Stimulated activated naive CD8-positive, alpha-beta T cell treated with anti-CD3 and anti-CD28 coated beads, Interleukin-15, amount 100 ng/mL, for 72 hours (primary cell): ENCODE data around the gene C3orf22.

Experiments
- ATAC-seq: fragments of 150-1000 bp; cut with Tn5 transposase; 2 replicates; pipeline ENCODE4 v1.10.0; 2021; ENCODE audit warnings: mild to moderate bottlenecking, moderate library complexity
- DNase-seq, 2 donors: peaks; one replicate each; pipeline ENCODE4 v3.0.0; 2021 to 2022
- H3K27ac Mint-ChIP-seq, 2 donors: one replicate each; pipeline ENCODE4 v1.8.0; 2022; ENCODE audit warnings: mild to moderate bottlenecking in 2 of 2, mixed read lengths in 2 of 2, moderate library complexity in 2 of 2
- H3K27me3 Mint-ChIP-seq: one replicate; pipeline ENCODE4 v1.8.0; 2022; ENCODE audit warnings: mixed read lengths
- H3K4me1 Mint-ChIP-seq: one replicate; pipeline ENCODE4 v1.8.0; 2022; ENCODE audit warnings: mild to moderate bottlenecking, mixed read lengths
- H3K4me3 Mint-ChIP-seq, 2 donors: one replicate each; pipeline ENCODE4 v1.8.0; 2022; ENCODE audit warnings: mild to moderate bottlenecking in 2 of 2, mixed read lengths in 2 of 2, moderate library complexity in 1 of 2
- H3K9me3 Mint-ChIP-seq, 2 donors: one replicate each; pipeline ENCODE4 v1.8.0; 2022; ENCODE audit warnings: mixed read lengths in 2 of 2

C3orf22 gene

DNA sequence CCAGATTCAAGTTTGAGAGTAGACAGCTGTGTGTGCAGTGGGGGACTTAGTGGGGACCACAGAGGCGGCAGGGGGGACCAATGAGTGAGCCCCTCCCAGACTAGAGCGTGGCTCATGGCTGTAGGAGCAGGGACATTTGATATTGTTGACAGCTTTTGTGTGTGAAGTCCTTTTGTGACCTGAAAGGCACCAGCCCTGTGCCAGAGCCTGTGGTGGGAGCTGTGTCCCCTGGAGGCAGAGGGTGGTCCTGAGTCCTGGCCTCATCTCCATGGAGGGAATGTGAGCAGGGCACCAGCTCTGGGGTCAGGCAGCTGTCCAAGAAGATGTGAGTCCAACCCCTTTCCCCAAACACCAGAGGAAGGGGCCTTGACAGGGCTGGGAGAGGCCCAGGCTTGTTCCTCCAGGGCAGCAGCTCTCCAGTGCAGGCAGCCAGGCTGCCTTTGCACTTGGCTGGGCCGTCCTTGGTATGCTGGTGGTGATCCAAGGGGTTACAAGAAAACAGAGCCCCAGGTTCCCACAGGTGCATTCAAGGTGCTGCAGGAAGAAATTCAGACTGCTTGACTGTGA lies 10.1 kb upstream of the C3orf22 start:
- DNase-seq, result no peak
- no peak overlapping the region for H3K4me3 Mint-ChIP-seq
- H3K9me3 Mint-ChIP-seq, result no peaks in the 10 kb centered on the region
- no peaks in the 10 kb centered on the region for H3K4me1 Mint-ChIP-seq
- H3K27ac Mint-ChIP-seq, result peak overlapping the region in 1 of 2 donors; percentile 19
- peaks cover 9% of the 10 kb centered on the region for H3K27me3 Mint-ChIP-seq
- no peak for ATAC-seq

DNA sequence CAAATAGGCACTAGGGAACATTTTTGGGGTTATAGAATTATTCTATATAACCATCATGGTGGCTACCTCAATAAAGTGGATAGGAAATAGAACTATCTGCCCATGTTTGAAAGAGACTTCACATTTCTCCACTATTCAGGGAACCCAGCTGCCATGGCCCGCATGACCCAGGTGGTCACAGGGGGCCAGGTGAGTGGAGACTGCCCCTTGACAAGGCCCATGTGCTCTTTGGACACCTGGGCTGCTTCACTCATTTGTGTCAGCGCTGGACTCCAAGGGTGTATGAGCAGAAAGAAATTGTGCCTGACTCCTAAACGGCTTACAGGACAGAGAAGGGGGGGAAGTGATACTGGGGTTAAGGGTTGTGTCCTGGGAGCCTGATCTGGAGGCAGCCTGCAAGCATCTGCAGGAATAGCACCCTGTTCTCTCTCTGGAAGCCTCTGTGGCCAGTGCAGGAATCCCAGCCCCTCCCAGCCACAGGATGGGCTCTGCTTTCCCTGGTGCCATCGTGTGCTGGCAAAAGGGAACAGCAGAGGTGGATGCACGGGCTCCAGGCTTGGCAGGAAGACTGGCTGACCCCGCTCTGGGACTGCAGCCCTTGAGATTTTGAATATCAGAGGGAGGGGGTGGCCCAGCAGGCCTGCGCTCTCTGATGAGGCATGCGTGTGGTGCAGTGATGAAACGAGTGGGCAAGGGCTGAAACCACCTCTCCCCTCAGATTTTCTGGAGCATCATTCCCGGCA lies 9.1 kb upstream of the C3orf22 start:
- DNase-seq (no peak), ATAC-seq (no peak)
- Mint-ChIP-seq H3K4me1 (no peaks in the 10 kb centered on the region), H3K9me3 (peaks cover 3 to 5% of the 10 kb centered on the region in 2 donors), H3K27me3 (peaks cover 9% of the 10 kb centered on the region), H3K4me3 (no peak overlapping the region), H3K27ac (no peak overlapping the region)

DNA sequence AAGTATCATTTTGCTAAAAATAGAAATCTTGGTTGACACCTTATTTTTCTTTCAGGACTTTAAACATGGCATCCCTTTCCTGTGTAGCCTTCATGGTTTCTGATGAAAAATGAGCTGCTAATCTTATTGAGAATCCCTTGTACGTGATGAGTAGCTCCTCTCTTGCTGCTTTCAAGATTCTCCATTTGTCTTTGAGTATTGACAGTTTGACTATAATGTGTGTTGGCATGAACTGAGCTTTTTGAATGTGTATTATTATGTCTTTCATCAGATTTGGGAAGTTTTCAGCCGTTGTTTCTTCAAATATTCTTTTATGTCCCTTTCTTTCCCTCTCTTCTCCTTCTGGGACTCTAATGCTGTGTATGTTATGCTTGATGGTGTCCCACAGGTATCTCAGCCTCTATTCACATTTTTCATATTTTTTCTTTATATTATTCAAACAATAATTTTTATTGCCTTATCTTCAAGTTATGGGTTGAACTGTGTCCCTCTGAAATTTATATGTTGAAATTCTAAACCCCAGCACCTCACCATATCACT lies 4.1 kb upstream of the C3orf22 start:
- ATAC-seq (no peak), DNase-seq (no peak)
- peaks cover 6 to 16% of the 10 kb centered on the region in 2 donors for H3K9me3 Mint-ChIP-seq
- peaks cover 14% of the 10 kb centered on the region for H3K27me3 Mint-ChIP-seq
- H3K4me1 Mint-ChIP-seq, result no peaks in the 10 kb centered on the region
- H3K27ac Mint-ChIP-seq, result peak overlapping the region in 1 of 2 donors; percentile 31
- no peak overlapping the region for H3K4me3 Mint-ChIP-seq

DNA sequence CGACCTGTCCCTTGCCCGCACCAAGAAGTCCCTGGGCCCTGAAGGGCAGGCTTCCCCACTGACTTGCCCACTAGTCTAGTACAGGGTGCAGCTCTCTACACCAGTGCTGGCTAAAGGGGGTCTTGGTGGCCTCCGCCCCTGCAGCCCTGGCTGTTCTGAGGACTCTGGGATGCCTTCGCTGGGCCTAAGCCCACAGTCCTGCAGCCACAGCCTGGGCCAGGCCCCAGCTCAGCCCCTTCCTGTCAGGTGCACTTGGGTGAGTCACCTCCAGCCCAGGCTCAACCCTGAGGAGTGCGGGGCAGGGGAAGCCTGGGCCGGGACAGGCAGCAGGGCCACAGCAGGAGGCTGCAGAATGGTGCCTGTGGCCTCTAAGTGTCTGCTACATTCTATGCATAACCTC lies 971 bp downstream of the C3orf22 start:
- Mint-ChIP-seq H3K4me3 (no peak overlapping the region), H3K27ac (no peak overlapping the region), H3K27me3 (peaks cover 5% of the 10 kb centered on the region), H3K9me3 (peaks cover 2 to 10% of the 10 kb centered on the region in 2 donors), H3K4me1 (no peaks in the 10 kb centered on the region)
- ATAC-seq, result peak; percentile 5
- no peak for DNase-seq

DNA sequence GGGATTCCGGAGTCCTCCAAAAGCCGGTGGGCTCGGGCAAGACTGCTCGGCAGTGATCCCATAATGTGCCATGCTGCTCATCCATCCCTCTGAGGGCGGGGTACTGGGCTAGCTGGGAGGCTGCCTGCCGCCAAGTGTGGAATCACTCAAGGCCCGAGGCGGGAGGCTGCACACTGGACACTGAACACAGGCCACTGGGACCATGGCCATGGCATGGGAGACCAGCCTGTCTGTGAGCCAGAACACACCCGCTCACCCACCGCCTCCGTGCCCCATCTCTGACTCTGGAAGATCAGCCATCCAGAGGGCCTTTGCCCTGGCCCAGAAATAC lies 1.4 kb downstream of the C3orf22 start:
- no peak overlapping the region for H3K4me3 Mint-ChIP-seq

DNA sequence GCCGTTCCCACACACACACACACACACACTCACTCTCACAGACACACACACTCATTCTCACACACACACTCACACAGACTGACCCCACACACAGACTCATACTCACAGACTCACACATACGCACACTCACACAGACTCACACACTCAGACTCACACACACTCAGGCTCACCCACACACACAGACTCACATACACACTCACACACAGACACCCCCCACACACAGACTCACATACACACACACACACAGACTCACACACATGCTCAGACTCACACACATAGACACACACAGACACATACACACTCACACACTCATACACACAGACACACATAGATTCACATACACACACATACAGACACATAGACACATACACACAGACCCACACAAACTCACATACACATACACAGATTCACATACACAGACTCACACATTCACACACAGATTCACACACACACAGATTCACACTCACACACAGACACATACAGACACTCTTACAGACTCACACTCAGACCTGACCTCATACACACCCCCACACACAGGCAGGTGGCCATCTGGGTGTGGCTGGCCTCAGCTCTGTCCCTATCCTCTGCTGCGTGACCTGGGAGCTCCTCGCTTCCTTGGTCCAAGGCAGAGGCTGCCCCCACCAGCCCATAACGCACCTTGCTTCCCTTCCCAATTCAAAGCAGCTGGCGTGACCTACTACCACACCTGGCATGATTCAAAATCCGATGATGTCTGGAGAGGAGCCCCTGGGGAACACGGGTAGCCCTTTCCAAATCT lies 1.9 kb downstream of the C3orf22 start:
- Mint-ChIP-seq H3K4me1 (no peaks in the 10 kb centered on the region), H3K27me3 (peaks cover 4% of the 10 kb centered on the region), H3K4me3 (no peak overlapping the region), H3K9me3 (peaks cover 0 to 4% of the 10 kb centered on the region in 2 donors), H3K27ac (no peak overlapping the region)
- DNase-seq (no peak), ATAC-seq (no peak)

More for the DNA sequence above, 1.4 kb downstream of the C3orf22 start:
- Mint-ChIP-seq H3K4me1 (no peaks in the 10 kb centered on the region), H3K27ac (no peak overlapping the region), H3K9me3 (peaks cover 0 to 6% of the 10 kb centered on the region in 2 donors), H3K27me3 (peaks cover 5% of the 10 kb centered on the region)
- DNase-seq (no peak), ATAC-seq (no peak)

DNA sequence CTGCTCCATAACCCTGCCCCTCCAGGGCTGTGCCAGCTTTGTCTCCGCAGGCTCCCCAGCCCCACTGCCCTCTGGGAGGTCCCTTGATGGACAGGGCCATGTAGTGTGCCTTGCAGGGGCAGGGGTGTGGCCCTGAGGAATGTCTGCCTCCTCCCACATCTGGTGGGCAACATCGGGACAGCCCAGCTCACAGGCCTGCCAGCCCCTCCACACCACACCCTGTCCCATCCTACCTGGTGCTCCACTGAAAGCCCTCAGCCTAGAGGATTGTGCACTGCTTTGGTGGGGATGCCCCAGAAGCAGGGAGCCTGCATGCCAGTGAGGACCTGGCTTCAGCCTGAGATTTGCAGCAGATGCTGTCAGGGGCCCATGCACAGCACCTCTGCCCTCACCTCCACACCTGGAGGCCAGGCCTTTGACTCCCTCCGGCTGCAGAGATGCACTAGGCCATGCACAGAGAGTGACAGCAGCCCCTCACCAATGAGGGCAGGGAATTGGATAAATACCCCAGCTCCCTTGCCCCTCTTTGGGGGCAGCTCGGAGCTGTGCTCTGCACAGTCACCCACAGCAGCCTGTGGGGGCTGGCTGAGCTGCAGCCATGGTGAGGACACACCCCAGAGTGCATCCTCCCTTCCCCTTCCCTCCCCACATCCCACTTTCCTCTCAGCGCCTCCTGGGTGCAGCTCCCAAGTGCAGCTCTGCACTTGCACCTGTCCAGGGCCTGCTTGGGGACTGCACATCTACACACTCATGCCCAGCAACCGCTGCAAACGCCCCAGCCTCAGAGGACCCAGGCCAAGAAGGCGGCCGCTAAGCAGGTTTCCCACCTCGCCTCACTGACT lies 2.7 kb downstream of the C3orf22 start:
- ATAC-seq (no peak), DNase-seq (no peak)
- peaks cover 3% of the 10 kb centered on the region for H3K27me3 Mint-ChIP-seq
- peak overlapping the region in 1 of 2 donors; percentile 9 for H3K27ac Mint-ChIP-seq
- no peaks in the 10 kb centered on the region for H3K9me3 Mint-ChIP-seq
- H3K4me3 Mint-ChIP-seq, result no peak overlapping the region
- no peaks in the 10 kb centered on the region for H3K4me1 Mint-ChIP-seq

DNA sequence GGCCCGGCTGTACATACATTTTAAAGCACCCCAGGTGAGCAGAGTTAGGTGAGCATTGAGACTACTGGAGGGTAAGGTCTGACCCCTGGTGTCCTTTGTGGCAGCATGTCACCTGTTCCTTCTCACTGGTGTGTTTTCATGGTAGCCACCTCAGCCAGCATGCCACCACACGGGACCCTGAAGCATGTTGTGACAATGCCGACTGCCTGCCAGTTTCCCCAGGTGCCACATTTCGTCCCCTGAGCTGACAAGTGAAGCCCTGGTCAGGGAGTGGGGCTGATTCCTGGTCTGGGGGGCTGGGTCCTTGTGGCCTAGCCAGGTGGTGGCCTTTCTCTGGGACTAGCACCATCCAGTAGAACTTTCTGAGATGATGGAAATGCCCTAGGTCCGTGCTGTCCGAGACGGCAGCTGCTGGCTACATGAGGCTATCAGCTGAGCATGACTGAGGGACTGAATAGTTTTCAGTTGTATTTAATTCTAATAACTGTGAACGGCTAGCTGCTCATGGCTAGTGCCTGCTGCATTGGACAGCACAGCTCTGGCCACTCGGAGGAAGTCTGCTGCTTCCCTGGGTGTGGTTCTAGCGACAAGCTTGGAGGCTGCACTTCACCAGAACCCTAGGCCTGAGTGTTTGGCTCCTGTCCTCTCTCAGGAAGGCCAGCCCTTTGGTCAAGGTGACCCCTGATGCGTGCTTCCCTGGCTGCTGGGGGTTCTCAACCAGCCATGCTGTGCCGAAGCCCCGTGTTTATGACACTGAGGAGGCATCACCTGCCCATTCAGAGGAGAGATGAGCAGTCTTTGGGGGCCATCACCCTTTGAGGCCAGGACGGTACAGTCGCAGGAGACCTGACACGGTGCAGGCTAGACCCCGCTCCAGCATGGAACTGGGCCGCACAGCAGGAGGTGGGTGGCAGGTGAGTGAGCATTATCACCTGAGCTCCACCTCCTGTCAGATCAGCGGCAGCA lies 3.9 kb downstream of the C3orf22 start:
- Mint-ChIP-seq H3K9me3 (no peaks in the 10 kb centered on the region), H3K4me3 (no peak overlapping the region), H3K27me3 (peaks cover 14% of the 10 kb centered on the region), H3K4me1 (no peaks in the 10 kb centered on the region), H3K27ac (no peak overlapping the region)
- ATAC-seq (no peak), DNase-seq (no peak)

DNA sequence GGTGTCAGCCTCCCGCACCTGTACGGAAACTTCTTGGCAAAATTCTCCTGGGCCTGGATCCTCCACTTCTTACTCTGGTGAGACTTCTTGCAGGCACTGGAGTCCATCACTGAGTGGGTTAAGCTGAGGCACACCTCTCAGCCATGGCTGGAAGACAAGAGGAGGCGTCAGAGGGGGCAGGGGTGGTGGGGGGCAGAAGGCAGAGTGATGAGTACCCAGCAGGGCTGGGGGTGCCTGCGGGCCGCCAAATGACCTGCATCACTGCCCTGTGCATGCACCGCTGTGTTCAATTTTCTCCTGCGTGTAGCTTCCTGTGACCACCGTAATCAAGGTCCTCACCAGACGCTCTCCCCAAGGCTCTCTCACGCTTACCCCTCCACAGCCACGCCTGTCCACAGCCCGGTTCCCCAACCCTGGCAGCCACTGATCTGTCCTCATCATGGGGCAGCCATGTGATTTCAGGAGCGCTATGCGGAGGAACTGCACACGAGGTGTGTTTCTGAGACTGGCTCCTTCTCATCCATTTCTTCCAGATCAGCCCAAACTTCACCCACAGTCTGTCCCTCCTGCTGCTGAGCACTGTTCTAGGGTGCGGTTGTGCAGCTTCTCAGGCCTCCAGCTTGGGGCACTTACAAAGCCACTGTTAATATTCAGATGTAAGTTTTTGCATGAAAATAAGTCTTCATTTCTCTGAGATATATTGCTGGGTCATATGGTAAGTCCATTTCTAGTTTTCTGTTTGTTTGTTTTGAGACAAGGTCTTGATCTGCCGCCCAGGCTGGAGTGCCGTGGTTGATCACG lies 5.2 kb downstream of the C3orf22 start:
- peaks cover 14% of the 10 kb centered on the region for H3K27me3 Mint-ChIP-seq
- peak overlapping the region in 1 of 2 donors; percentile 66 for H3K27ac Mint-ChIP-seq
- no peaks in the 10 kb centered on the region for H3K9me3 Mint-ChIP-seq
- no peak overlapping the region for H3K4me3 Mint-ChIP-seq
- no peaks in the 10 kb centered on the region for H3K4me1 Mint-ChIP-seq
- no peak for DNase-seq
- no peak for ATAC-seq

DNA sequence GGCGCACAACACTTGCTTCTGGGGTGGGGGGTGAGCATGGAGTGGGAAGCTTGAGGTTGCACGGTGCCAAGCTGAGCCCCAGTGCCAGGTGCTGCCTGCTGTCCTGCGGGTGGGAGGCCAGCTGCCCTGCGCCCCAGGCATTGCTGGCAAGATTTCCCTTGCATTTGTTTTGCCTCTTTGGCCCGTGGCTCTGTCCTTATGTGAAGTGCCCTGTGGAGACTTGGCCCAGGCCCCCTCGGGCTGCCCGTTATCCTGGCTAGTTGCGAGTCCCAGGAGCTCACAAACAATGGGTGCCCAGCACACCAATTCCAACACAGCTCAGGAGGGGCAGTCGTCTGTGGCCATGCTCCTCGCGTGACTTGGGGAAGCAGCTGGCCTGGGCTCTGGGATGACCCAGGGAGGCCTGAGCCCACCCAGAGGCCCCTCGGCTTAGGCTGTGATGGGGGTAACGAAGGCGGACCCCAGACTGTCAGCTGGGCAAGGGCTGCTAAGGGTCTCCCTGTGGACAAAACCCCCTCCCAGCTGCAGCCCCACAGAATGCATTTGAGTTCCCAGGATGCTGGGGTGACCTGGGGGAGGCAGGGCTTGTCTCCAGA lies 5.9 kb downstream of the C3orf22 start:
- ATAC-seq (no peak), DNase-seq (no peak)
- H3K4me3 Mint-ChIP-seq, result no peak overlapping the region
- H3K27me3 Mint-ChIP-seq, result peaks cover 14% of the 10 kb centered on the region
- no peak overlapping the region for H3K27ac Mint-ChIP-seq
- no peaks in the 10 kb centered on the region for H3K9me3 Mint-ChIP-seq
- H3K4me1 Mint-ChIP-seq, result no peaks in the 10 kb centered on the region

DNA sequence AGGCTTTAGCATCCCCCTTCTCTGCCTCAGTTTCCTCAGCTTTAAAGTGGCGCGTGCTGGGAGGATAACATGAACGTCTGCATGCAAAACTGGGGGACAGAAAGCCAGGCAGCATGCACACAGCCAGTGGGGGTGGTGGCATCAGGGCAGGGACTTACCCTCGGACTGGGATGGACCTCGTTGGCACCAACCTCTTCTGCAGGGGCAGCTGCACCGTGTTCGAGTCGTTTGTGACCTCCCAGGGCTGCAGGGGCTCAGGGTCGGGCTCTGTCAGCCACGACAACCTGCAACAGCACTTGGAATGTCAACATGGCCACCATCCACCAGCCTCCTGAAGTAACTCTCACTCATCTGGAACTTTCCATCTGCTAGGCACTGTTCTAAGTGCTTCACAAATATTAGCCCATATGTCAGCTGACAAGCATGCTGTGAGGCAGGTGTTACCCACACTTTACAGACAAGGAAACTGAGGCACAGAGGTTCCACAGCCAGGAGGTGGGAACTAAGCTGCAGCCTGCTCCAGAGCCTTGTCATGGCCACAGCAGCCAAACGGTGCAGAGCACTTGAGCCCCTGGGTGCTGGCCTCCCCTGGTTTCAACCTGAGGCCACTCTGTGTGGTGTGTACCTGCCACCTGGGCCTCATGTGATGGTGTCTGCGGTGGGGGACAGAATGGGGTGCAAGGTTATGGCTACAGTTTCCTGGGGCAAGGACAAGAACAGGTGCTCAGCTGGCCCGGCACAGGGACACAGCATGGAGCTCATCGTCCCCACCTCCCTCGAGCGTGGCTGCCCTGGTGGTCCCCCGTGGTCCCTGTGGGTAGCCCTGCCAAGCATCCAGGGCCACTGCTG lies 6.7 kb downstream of the C3orf22 start:
- no peaks in the 10 kb centered on the region for H3K4me1 Mint-ChIP-seq
- no peak for ATAC-seq
- H3K9me3 Mint-ChIP-seq, result no peaks in the 10 kb centered on the region
- H3K27ac Mint-ChIP-seq, result no peak overlapping the region
- H3K4me3 Mint-ChIP-seq, result no peak overlapping the region
- DNase-seq, result no peak
- H3K27me3 Mint-ChIP-seq, result peaks cover 14% of the 10 kb centered on the region

DNA sequence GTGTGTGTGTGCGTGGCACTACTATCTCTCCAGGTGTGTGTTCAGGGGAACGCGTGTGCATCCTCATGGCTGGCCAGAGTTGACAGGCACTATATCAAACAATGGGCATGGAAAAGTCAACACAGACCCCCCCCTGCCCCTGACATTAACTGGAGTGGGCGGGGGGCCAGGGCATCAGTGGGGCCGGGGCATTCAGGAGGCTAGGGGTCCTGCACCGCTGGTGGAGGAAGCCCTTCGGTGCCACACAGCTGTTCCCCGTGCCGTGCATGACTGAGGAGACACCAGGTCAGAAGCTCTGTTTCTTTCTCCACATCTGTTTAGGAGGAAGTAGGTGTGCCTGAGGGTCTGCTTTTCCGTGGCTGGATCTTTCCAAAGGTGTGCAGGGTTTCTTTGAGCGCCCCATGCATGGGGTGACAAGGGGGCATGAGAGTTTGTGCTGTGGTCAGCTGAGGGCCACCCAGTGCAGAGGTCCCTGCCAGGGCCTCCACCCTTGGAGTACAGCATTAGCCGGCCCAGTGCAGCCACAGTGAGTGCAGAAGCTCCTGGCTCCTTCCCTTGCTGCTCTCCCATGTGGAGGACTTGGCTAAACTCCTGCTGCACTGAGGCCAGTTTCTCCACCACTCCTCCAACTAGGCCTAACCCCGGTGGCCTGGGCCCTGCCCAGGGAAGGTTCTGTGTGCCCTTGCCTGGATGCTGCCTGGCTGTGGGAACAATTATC lies 7.5 kb downstream of the C3orf22 start:
- Mint-ChIP-seq H3K27me3 (peaks cover 14% of the 10 kb centered on the region), H3K27ac (no peak overlapping the region), H3K4me3 (no peak overlapping the region), H3K9me3 (no peaks in the 10 kb centered on the region), H3K4me1 (no peaks in the 10 kb centered on the region)
- no peak for ATAC-seq
- no peak for DNase-seq
